GM19239 (cell line): Measurements from ENCODE around the gene SBF2.
"Not testable (repeated sequence)": the region's sequence is repeated elsewhere in the genome, so short reads cannot be mapped to it uniquely, and the experiment has no call there.

Experiments used
- DNase-seq: peaks from one replicate; pipeline ENCODE4 v3.0.0; 2011; ENCODE audit warnings: low spot score; ENCODE audit not compliant: insufficient read length
- FAIRE-seq: peaks from 2 replicates; lab custom pipeline; 2011; peaks lifted over from hg19 to GRCh38; lab: Jason Lieb, UNC

SBF2 gene

DNA sequence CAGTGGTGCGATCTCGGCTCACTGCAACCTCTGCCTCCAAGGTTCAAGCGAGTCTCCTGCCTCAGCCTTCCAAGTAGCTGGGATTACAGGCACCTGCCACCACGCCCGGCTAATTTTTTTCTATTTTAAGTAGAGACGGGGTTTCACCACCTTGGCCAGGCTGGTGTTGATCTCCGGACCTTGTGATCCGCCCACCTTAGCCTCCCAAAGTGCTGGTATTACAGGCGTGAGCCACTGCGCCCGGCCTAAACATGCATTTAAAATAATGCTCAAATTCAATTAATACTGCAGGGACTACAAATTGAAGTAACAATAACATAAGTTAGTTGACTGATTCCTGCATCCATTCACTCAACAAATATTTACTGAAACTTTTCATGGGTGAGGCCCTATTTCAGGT lies 354.9 kb downstream of the SBF2 start:
- FAIRE-seq, DNase-seq: not testable (repeated sequence)

DNA sequence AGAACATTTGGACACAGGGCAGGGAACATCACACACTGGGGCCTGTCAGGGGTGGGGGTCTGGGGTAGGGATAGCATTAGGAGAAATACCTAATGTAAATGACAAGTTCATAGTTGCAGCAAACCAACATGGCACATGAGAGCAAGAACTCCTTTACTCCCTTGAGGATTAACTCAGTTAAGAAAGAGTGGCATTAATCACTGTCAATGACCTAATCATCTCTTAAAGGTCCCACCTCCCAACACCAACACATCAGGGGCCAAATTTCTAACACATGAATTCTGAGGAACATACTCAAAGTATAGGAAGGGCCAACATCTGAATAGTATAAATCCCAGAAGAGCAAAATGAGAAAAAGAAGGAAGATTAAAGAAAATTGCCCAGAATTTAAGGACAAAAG lies 357.3 kb downstream of the SBF2 start:
- DNase-seq (no peak), FAIRE-seq (no peak)

DNA sequence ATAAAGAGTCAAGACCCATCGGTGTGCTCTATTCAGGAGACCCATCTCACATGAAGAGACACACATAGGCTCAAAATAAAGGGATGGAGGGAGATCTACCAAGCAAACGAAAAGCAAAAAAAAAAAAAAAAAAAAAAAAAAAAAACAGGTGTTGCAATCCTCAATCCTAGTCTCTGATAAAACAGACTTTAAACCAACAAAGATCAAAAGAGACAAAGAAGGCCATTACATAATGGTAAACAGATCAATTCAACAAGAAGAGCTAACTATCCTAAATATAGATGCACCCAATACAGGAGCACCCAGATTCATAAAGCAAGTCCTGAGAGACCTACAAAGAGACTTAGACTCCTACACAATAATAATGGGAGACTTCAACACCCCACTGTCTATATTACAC lies 361.2 kb downstream of the SBF2 start:
- not testable (repeated sequence) for FAIRE-seq

DNA sequence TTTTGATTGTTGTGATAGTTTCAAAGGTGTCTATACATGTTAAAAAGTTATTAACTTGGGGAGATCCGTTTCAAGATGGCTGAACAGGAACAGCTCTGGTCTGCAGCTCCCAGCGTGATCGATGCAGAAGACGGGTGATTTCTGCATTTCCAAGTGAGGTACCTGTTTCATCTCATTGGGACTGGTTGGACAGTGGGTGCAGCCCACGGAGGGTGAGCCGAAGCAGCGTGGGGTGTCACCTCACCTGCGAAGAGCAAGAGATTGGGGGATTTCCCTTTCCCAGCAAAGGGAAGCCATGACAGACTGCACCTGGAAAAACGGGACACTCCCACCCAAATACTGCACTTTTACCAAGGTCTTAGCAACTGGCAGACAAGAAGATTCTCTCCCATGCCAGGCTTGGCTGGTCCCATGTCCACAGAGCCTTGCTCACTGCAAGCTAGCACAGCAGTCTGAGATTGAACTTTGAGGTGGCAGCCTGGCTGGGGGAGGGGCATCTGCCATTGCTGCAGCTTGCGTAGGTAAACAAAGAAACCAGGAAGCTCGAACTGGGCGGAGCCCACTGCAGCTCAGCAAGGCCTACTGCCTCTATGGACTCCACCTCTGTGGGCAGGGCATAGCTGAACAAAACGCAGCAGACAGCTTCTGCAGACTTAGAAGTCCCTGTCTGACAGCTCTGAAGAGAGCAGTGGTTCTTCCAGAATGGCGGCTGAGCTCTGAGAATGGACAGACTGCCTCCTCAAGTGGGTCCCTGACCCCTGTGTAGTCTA lies 363.3 kb downstream of the SBF2 start:
- not testable (repeated sequence) for DNase-seq, FAIRE-seq

More for the DNA sequence above, 361.2 kb downstream of the SBF2 start:
- not testable (repeated sequence) for DNase-seq

DNA sequence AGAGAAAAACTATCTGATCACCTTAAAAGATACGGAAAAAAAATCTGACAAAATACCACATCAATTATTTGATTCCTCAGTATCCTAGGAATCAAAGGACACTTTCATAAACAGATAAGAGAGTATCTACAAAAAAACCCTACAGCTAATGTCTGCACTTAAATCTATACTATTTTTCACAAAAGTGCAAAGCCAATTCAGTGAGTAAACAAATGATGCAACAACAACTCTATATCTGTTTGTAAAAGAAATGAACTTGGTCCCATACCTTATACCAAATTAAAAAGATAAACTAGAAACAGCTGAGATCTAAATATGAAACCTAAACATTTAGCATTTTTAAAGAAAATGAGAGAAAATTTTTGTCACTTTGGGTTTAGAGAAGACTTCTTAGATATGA lies 366.3 kb downstream of the SBF2 start:
- no peak for FAIRE-seq

DNA sequence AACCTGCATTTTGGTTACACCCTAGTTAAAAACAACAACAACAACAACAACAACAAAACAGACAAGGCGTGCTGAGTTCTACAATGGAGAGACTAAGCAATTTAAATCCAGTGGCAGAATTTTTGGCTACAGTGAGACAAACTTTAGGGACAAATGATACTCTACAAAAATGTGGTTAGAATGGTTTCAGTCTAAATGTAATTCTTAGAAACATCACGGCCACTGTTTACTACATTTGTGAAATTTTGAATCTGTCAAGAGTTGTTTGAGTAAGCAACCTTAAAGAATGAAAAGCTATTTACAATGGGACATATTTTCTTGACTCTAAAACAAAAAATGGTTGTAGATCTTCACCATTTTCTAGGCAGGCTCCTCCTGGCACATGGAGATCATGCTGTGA lies 370.7 kb downstream of the SBF2 start:
- FAIRE-seq (no peak), DNase-seq (no peak)

More for the DNA sequence above, 366.3 kb downstream of the SBF2 start:
- DNase-seq: no peak

DNA sequence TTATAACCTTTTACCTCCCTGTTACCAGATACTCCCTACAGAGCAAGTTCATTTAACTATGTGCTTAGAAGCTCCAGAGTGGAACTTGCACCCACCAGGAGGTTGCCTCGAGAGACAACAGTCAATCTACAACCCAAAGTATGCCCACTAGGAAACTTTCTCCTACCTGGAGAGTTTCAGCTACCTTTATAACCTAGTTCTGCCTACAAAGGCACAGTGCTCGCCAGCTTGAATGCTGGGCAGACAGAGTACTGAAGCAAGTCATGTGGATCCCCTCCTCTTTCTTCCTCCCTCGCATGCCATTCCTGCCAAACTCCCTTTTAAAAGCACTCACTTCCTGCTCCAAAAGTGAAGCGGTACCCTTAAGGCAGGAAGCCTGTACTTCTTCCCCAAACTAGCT lies 371.2 kb downstream of the SBF2 start:
- DNase-seq: no peak

DNA sequence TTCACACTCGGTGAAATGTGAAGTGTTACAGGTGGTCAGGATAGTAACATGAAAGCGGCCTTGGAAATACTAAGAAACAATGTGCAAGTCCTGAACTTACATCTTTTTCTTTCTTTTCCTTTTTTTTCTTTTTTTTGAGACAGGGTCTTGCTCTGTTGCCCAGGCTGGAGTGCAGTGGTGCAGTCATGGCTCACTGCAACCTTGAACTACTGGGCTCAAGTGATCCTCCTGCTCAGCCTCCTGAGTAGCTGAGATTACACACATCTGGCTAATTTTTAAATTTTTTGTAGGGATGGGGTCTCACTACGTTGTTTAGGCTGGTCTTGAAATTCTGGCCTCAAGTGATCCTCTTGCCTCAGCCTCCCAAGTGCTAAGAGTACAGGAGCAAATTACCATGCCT lies 377.5 kb downstream of the SBF2 start:
- no peak for DNase-seq
- no peak for FAIRE-seq

More for the DNA sequence above, 371.2 kb downstream of the SBF2 start:
- FAIRE-seq: no peak

DNA sequence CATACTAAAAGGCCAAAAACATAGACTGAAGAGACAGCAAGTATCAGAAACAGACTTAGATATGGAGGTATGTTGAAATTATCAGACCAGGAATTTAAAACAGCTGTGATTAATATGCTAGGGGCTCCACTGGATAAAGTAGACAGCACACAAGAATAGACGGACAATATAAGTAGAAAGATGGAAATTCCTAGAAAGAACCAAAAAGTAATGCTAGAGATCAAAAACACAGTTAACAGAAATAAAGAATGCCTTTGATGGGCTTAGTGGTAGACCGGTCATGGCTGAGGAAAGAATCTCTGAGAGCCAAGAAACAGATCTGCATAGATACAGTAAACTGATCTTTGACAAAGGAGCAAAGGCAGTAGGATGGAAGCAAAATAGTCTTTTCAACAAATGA lies 380.0 kb downstream of the SBF2 start:
- FAIRE-seq: no peak
- DNase-seq: no peak

DNA sequence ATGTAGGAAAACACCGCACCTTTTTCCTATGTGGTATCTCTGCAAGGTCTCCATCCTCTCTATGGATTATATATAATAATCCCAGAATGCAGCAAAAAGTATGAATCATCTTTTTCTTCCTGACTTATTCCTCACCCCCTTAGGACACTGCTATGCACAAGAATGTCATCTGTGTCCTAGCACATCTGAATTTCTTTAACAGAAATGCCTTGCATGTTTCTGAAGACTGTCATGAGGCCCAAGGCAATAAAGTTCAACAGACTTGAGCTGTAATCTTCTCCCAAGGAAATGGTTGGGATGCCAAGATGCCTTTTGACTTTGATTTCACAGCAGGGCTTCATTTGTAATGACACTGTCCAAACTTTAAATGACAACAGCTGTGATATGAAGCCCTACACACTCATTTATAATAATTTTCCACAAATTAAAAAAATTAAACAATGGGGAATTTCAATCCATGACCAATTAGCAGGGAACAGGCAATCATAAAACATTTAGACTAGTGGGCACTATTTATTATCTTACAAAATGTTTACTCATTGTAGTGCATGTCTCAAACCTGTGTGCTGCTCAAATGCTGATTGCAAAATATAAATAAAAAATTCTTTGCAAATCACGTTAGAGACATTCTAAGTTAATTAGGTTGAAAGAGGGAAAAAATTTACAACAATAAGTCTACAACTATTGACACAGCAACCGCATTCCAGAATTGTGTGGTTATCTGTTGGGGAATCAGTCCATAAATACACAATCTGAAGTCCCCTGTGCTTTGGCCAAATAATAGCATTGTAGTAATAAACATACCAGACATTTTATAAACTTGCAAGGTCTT lies 387.8 kb downstream of the SBF2 start:
- FAIRE-seq: no peak
- DNase-seq: no peak

DNA sequence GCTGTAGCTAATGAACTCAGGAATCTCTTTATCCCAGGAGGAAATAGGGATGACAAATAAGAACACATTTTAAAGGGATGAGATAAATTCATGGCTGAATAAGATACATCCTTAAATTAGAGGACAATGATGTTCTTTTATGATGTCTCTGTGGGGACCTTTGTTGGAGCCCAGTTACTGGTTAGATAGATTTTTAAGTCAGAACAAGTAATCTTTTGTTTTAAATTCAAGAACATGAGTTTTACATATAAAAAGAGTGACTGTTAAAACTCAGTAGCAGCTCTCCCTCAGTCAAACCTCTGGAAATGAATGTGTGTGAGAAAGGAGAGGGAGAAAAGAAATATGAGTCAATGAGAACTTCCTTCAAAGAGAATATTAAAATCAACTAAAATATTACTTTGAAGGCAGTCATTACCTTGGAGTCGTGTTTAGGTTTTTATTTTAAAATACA lies 388.5 kb downstream of the SBF2 start:
- FAIRE-seq (no peak), DNase-seq (no peak)

DNA sequence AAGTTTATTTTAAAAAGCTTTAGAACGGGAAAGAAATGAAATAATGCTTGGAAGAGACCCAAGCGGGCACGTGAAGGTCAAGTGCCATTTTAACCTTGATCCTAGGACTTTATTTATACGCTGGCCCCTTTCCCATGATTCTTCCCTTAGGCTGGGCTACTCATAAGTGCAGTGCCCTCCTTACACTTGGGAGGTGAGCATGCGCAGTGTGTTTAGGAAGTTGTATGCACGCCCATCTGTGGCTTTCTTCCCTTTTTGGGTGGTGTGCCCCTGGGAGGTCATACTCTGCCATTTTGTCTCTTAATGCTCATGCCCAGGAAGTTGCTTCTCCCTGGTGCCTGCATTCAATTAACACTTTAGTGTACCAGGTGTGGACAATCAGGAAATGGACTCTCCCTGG lies 390.4 kb downstream of the SBF2 start:
- FAIRE-seq (no peak), DNase-seq (no peak)

DNA sequence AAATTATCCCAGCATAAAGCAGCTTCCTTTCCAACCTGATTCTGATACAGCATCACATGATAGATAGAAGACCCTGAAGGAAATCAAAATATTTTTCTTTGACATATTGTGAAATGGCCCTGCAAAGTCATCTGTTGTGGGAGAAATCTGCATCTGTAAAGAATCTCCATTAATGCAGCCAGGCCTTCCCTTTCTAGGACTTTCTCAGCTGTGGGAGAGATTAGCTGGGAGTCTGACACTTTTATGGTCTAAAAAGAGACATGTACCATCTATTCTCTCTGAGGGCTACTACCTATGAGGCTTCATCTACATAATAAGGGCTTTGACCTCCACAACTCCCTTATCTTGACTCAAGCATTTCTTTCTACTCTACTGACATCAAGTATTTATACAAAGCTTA lies 392.1 kb downstream of the SBF2 start:
- FAIRE-seq (no peak), DNase-seq (no peak)

DNA sequence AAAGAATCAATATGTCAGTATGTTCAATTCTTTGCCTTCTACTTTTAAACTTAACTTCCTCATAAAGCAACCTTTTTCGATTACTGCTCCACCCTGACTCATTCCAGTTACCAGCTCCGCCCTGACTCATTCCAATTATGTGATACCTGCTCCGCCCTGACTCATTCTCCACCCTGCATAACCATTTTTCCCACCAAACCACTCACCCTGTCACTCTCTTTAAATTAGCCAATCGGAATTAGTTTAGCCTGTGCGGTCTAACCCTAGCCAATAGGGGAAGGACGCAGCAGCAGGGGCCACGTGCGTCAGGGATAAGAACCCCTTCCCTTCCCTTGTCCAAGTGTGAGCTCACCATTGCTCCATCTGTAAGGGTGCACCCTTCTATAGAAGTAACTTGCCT lies 393.8 kb downstream of the SBF2 start:
- DNase-seq, FAIRE-seq: not testable (repeated sequence)

DNA sequence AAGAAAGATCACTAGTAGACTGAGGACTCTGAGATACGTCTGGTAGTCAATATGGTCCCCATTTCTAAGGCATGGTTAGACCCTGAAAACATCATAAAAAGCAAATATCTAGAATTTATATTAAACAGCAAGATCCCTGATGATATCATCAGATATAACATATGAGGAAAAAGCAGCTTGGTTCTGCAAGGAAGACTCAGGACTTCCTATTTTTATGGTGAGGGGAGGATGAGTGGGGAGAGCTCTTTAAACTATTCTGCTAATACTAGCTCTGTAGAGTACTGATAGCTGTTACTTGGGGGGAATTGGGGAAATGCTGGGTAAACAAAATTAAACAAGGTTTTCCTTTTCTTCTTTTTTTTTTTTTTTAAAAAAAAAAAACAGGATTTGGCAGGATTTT lies 394.3 kb downstream of the SBF2 start:
- no peak for DNase-seq
- FAIRE-seq: no peak

DNA sequence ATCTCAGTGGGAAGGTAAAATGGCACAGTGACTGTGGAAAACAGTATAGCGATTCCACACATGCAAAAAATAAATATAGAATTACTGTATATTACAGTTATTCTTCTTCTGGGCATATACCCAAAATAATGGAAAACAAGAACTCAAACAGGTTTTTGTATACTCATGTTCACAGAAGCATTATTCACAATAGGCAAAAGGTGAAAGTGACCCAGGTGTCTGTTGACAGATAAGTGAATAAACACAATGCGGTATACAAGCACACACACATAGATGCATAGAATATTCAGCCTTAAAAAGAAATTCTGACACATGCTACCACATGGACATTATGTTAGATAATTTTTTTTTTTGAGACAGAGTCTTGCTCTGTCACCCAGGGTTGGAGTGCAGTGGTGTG lies 397.1 kb downstream of the SBF2 start:
- DNase-seq (no peak), FAIRE-seq (no peak)

DNA sequence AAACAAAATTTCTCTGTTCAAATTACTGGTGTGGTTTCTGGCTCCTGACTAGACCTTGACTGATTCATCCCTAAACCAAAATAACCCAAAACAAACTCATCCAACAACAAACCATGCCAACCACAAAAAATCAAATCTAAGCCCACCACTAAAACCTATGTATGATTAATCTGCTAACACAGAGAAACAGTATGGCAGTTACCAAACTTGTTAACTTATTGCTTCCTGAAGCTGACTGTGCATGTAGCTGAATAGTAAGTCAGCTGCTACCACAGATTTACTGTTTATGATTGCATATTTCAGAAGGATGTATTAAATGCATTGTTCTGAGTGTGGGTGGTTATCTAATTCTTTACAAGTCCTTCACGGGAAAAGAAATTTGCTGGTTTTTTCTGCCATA lies 399.0 kb downstream of the SBF2 start:
- FAIRE-seq: no peak

DNA sequence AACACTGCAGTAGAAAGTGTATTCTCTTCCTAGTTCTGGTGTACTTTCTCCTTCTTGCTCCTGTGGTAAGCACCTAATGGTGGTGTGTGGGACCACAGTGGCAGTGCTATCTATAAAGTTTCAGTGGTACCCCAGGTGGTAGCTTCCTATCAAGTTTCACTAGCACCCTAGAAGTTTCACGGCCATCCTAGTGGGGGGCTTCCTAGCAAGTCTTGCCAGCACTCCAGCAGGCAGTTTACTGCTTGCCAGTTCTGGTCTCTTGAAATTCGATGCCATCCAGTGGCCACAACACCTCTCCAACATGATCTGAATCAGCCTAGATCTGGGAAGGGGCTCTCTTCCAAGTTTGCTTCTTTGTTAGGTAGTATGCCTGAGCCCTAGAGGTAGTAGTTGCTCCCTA lies 400.5 kb downstream of the SBF2 start:
- DNase-seq: no peak
- FAIRE-seq: no peak

More for the DNA sequence above, 399.0 kb downstream of the SBF2 start:
- no peak for DNase-seq

DNA sequence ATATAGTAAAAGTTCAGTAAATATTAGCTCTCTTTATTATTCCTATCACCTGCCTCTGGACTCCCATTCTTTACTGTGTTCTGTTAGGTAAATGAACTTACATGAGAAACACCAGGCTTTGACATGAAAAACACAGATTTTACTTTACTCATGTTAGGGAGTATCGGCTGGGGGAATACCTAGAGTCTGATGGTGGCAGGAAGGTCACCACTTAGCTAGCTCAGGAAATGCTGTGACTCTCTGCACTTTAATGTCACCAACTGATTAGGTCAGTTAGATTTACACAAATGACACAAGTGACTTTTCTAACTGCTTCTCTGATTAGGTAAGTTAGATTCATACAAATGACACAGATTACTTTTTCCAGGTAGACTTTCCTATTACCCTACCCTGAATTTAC lies 405.1 kb downstream of the SBF2 start:
- no peak for FAIRE-seq
- DNase-seq: no peak

DNA sequence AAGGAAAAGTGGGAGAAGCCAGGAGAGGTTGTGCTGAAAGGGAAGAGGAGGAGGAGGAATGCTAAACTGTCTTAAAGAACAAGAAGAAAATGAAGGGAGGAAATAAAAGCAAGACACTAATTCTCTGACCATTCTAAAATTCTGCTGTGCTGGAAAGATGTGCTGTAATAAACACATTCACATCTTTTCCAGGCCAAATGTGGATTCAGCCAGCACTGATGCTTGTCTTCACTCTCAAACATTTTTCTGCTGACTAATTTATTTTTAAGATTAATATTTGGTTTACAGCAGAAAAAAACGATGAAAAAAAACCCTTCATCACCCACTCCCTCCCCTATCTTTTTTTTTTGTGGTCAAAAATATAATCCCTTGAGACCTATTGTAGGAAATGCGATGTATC lies 406.5 kb downstream of the SBF2 start:
- FAIRE-seq (no peak), DNase-seq (no peak)

DNA sequence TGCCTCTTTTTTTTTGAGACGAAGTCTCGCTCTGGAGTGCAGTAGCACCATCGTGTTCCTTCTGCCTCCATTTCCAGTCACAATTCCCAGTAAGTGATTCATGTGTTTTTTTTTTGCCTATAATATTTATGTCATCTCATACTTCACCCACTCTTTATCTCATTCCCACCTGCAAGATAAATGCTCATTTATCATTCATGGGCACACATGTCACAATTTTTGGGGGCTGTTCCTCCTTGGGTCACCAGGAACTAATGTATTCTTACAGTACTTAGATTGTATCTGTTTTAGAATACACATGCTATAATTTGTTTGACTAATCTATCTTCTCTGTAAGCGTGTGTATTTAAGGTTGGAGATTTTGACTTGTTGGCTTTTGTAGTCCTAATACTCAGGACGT lies 407.4 kb downstream of the SBF2 start:
- FAIRE-seq (peak; percentile 26), DNase-seq (no peak)
